AG04450 (cell line): ENCODE results near the gene RAPH1. TPM values are rescaled to one million over a fixed set of nuclear protein-coding genes. Genes with fewer than 3 reads are reported as not detected.
"Not testable (repeated sequence)": the region's sequence is repeated elsewhere in the genome, so short reads cannot be mapped to it uniquely, and the experiment has no call there.

Experiments
- CTCF ChIA-PET: fragments of 300-600, 350-600 bp; formaldehyde crosslinking; extraction: SDS; loops from one replicate; lab custom pipeline; 2022; ENCODE audit warnings: antibody characterized with exemption, inconsistent platforms; lab: Charles Lee
- POLR2A ChIA-PET: fragments of 350-600 bp; formaldehyde crosslinking; extraction: SDS; loops from one replicate; lab custom pipeline; 2021; ENCODE audit warnings: antibody characterized with exemption, inconsistent platforms; lab: Yijun Ruan, JAX
- DNase-seq: peaks from one replicate; pipeline ENCODE4 v3.0.0-alpha.2; 2011; ENCODE audit warnings: low read depth, low spot score
- H3K27ac ChIP-seq: one replicate; pipeline ENCODE4 v1.5.1; 2012; ENCODE audit warnings: low read depth, low read length, control low read depth
- H3K27me3 ChIP-seq: one replicate; pipeline ENCODE4 v1.6.0; 2012; ENCODE audit warnings: low read length; ENCODE audit not compliant: control insufficient read depth, insufficient read depth
- H3K4me3 ChIP-seq: 2 replicates; pipeline ENCODE4 v1.5.1; 2011; ENCODE audit warnings: mild to moderate bottlenecking, low read depth, low read length, control low read depth
- H3K9me3 ChIP-seq: 2 replicates; pipeline ENCODE4 v1.5.1; 2012; ENCODE audit warnings: low read length; ENCODE audit not compliant: control insufficient read depth, insufficient read depth
- CTCF ChIP-seq: IDR thresholded peaks from 2 replicates; pipeline ENCODE4 v1.5.1; 2011; ENCODE audit warnings: low read depth, low read length, control low read depth, inconsistent platforms
- polyA plus RNA-seq: library from polyadenylated mRNA; depleted of rRNA; stranded (reverse); fragments of >200 nt; gene quantifications from 2 replicates; pipeline ENCODE4 v1.2.3, GENCODE V29; 2011

RAPH1 gene
- polyA plus RNA-seq, 1 experiment = 6.0 TPM

- no peak for TF ChIP-seq CTCF
- DNase-seq = no peak
- ChIA-PET POLR2A (no interaction called here), CTCF (interaction anchor here (0.6 to 1.7 kb wide), 3 partner anchors 23 to 561 kb away, joined by 7 to 16 read pairs (median 13); no protein-coding TSS in a partner anchor)
- Histone ChIP-seq H3K27me3 (no peaks in the 10 kb centered on the region), H3K27ac (no peak overlapping the region), H3K9me3 (no peaks in the 10 kb centered on the region), H3K4me3 (no peak overlapping the region)
These were observed 103.5 kb downstream of the RAPH1 start for GRCh38 chr2:203431391-203432185.

- H3K9me3 ChIP-seq, DNase-seq, H3K27me3 ChIP-seq, H3K4me3 ChIP-seq, H3K27ac ChIP-seq: not testable (repeated sequence)
- POLR2A ChIA-PET = interaction anchor here (0.9 kb wide), 1 partner anchor 99 kb away, joined by 7 read pairs; no protein-coding TSS in a partner anchor
- CTCF ChIA-PET = interaction anchor here (1.6 to 1.7 kb wide), 2 partner anchors 25 to 385 kb away, joined by 4 to 7 read pairs; no protein-coding TSS in a partner anchor
These were observed 105.5 kb downstream of the RAPH1 start for GRCh38 chr2:203429643-203430042.

- TF ChIP-seq CTCF = no peak
- ChIA-PET CTCF (interaction anchor here (1.8 kb wide), 1 partner anchor 27 kb away, joined by 7 read pairs; no protein-coding TSS in a partner anchor), POLR2A (no interaction called here)
- DNase-seq = no peak
- Histone ChIP-seq H3K9me3 (no peaks in the 10 kb centered on the region), H3K27ac (no peak overlapping the region), H3K4me3 (no peak overlapping the region), H3K27me3 (no peaks in the 10 kb centered on the region)
These were observed 108.0 kb downstream of the RAPH1 start for GRCh38 chr2:203427061-203427460.

GRCh38 chr2:203418271-203418670 is 116.8 kb downstream of the RAPH1 start:
- TF ChIP-seq CTCF = no peak
- POLR2A ChIA-PET = no interaction called here
- peaks cover 9% of the 10 kb centered on the region for H3K9me3 ChIP-seq
- no peak overlapping the region for H3K27ac ChIP-seq
- no peak for DNase-seq
- CTCF ChIA-PET = interaction anchor here (1.3 kb wide), 1 partner anchor 36 kb away, joined by 4 read pairs; no protein-coding TSS in a partner anchor
- H3K4me3 ChIP-seq = no peak overlapping the region
- no peaks in the 10 kb centered on the region for H3K27me3 ChIP-seq

GRCh38 chr2:203413796-203414195 is 121.3 kb downstream of the RAPH1 start:
- CTCF ChIA-PET = interaction anchor here (0.7 kb wide), 1 partner anchor 22 kb away, joined by 4 read pairs; no protein-coding TSS in a partner anchor
- no peak for TF ChIP-seq CTCF
- no peaks in the 10 kb centered on the region for H3K27me3 ChIP-seq
- peaks cover 5% of the 10 kb centered on the region; the same call in 1 of the 2 replicates for H3K9me3 ChIP-seq
- no peak overlapping the region for H3K4me3 ChIP-seq
- H3K27ac ChIP-seq = no peak overlapping the region
- DNase-seq = no peak
- POLR2A ChIA-PET = no interaction called here
